Frontal cortex (tissue), 4 donors: ENCODE results near the gene BLZF1. TPM values are rescaled to one million over a fixed set of nuclear protein-coding genes. Genes with fewer than 3 reads are reported as not detected.
"Not testable (repeated sequence)": the region's sequence is repeated elsewhere in the genome, so short reads cannot be mapped to it uniquely, and the experiment has no call there.

Experiments
- DNase-seq, 2 donors: peaks; one replicate each; pipeline ENCODE4 v3.0.0; 2012; ENCODE audit warnings: low spot score in 2 of 2
- FAIRE-seq: peaks from 2 replicates; lab custom pipeline; 2012; peaks lifted over from hg19 to GRCh38; lab: Jason Lieb, UNC
- total RNA-seq: library from RNA; depleted of rRNA; stranded (reverse); fragments of >200 nt; gene quantifications from one replicate; pipeline ENCODE4 v1.2.3, GENCODE V29; 2014
- donor health status: control.
- donor health status: control.
- donor health status: control.

Gene BLZF1, protein sequence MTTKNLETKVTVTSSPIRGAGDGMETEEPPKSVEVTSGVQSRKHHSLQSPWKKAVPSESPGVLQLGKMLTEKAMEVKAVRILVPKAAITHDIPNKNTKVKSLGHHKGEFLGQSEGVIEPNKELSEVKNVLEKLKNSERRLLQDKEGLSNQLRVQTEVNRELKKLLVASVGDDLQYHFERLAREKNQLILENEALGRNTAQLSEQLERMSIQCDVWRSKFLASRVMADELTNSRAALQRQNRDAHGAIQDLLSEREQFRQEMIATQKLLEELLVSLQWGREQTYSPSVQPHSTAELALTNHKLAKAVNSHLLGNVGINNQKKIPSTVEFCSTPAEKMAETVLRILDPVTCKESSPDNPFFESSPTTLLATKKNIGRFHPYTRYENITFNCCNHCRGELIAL
- 24.9 TPM for total RNA-seq

DNA sequence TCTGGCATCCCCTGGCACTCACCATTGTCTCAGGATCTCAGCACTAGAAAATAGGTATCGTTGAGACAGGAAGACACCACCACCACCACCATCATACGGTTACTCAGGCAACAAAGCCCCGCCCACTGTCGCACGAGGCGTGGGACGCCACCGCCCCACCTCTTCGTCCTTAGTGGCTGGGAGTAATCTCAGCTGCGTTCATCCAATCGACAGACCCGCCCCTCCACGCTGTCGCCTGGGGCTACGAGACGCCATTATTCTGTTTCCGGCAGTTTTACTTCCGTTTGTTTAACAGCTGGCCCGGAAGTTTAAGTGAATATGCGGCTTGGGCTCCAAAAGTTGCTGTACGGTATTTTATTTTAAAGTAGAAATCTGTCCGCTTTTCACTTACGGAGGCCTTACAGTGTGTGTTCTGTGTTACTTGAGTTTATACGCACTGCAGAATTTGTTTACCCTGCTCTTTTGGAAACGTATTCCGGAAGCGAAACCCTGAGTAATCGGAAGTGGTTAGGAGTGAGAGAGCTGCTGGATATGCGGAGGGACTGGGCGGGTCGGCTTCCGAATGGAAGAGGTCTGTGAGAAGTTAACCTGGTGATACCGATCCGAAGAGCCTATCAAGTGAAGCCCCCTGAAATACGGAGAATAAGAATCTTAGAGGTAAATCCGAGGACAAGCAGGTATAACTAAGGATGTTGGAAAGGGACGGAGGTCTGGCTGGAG, at the start of gene BLZF1, which contains the start of gene NME7:
TSS of gene BLZF1 (plus strand) at position 510 of the 720 bp plus-strand sequence. CDS start 1,328 bp downstream, outside the sequence.
TSS of gene NME7 (minus strand) at position 112 of the 720 bp plus-strand sequence. CDS start at position 25, 87 bp downstream.
- peak; percentile 60 to 79 for DNase-seq
- FAIRE-seq: peak; percentile 92

DNA sequence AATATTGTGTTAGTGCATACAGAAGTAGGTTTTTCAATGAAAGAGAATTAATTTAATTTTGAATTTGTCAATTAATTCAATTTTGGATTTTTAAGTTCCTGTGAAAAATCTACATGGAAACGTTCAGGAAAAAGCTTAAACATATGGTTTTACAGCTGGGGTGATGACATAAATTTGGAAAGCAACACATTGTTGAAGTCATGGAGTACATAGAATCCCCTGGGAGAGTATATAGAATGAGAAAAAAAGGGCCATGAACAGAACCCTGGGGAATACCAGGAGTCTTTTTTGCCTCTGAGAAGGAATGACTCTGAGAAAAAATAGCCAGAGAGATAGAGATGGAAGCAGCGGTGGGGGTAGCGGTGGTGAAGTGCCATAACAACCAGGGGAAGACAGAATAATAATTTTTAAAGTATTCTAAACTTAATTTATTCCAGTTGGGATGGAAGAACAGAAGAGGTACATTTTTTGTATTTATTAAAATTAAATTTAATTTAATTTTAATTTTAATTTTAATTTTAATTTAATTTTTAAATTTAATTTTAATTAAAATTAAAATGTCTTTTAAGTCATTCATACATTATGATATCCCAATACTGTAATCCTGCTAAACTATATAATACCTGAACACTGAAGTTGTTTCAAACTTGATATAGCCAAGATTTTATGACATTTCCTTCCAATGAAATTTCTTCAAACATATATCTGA, 49.3 kb upstream of the BLZF1 start:
- DNase-seq (no peak), FAIRE-seq (peak; percentile 90)

DNA sequence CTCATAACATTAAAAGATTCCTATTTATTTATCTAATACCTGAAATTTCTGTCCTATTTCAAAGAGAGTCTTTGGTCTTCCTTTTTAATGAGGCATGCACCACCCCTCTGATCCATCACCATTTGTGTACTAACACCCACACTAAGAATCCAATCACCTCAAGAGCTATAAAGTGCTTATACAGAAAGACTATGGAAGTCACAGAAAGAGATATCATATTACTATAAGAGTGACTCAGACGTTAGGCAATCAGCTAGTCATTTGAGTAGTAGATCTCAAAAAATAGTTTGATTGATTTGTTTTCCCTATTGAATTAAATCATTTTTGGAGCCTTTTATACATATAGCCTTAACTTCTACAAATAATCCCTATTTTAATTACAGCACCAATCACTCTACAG, 46.5 kb upstream of the BLZF1 start:
- DNase-seq: no peak
- no peak for FAIRE-seq

DNA sequence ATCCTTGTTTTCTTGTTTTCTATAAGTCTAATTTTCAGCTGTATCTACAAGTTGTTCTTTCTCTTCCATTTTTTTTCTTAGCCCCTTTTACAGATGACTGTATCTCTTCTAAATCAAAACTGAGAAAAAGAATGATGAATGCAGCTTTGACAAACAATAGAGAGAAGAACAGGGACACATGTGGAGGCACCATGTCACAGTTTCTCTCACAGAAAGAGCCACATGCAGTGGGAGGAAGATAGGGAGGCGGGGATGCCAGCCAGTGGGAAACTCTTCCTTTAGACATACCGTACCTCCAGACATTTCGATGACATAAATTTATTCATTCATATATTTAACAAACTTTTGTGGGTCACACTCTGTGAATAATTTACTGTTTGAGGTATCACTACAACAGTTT, 45.9 kb upstream of the BLZF1 start:
- DNase-seq (no peak), FAIRE-seq (no peak)

DNA sequence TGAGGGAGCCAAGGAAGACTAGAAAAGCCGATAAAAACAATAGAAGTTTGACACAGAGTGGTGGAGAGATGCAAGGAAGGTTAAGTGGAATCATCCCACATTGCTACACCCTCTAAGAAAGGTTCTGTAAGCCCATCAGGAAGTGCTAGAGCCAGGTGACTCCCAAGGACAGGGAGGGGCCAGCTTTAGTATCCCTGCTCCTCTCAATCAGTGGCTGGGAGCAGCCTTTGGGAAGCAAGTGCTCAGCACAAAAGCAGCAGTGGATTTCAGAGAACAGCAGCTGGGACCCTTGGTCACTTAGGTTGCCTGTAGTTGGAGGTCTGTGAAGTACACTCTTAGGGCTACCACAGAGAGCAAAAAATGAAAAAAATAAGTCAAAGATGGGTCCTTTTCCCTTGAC, 42.9 kb upstream of the BLZF1 start:
- FAIRE-seq: no peak
- no peak for DNase-seq

DNA sequence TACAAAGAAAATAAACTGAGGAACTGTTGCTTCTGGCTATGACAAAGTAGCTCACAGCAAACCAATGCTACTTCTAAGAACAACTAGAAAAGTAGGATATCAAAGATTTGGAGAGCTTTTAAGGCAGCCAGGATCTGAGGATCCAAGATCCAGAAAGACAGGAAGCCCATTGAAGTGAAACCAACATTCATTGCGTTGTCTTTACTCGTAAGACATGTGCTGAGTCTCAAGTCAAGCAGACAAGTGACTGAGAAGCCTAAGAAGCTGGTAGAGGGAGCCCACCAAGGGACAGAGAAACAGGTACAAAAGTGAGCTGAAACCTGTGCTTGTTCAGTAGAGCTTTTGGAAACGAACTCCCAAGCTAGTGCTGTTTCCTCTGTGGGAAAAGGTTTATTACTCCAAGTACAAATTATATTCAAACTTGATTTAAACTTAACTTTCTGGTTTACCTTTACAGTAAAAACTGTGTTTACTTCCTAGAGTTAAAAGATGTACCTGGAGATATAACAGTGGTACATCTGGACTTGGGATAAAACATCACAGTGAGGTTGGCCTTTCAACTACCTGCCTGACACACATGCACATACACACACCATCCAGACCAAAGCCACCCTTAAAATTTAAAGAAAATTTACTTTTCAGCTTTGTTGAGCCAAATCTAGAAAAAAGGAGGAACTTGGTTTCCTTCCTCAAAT, 41.6 kb upstream of the BLZF1 start:
- no peak for FAIRE-seq

DNA sequence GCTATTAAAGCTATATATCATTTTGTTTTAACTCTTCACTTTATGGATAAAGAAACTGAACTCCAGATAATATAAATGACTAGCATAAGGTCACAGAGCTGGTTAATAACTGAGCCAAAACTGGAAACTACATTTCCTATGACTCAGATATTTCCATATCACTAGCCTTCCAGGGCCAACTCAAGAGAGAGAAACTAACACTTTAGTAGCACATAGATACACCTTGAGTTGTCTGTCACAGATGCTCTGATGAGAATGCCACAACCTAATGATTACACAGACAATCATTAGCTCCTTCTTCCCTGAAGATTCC, 41.1 kb upstream of the BLZF1 start:
- DNase-seq (no peak), FAIRE-seq (no peak)

More for the DNA sequence above, 41.6 kb upstream of the BLZF1 start:
- no peak for DNase-seq

DNA sequence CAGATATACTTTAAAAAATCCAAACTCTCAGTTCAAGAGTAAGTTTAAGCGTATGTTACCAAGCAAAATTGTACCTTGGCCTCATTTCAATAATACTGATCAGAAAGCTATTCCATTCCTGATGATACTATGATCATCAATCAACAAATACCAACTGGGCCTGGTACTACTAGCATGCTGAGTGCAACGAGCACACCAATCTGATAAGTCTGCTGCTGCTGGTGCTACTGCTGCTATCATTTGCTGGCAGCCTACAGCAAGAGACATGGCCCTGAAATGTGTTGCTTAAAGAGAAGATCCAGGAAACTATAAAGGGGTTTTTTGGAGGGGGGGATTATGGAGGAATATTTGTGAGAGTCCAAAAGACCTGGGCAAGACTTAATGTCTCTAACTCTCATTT, 40.1 kb upstream of the BLZF1 start:
- DNase-seq: no peak
- FAIRE-seq: no peak

DNA sequence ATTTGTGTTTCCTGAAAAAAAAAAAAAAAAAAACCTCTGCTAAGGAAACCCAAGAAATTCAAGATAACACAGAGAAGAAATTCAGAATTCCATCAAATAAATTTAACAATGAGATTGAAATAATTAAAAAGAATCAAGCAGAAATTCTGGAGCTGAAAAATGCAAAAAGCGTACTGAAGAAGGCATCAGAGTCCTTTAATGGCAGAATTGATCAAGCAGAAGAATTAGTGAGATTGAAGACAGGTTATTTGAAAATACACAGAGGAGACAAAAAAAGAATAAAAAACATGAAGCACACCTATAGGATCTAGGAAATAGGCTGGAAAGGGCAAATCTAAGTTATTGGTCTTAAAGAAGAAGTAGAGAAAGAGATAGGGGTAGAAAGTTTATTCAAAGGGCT, 38.6 kb upstream of the BLZF1 start:
- peak; percentile 69 for FAIRE-seq
- no peak for DNase-seq

DNA sequence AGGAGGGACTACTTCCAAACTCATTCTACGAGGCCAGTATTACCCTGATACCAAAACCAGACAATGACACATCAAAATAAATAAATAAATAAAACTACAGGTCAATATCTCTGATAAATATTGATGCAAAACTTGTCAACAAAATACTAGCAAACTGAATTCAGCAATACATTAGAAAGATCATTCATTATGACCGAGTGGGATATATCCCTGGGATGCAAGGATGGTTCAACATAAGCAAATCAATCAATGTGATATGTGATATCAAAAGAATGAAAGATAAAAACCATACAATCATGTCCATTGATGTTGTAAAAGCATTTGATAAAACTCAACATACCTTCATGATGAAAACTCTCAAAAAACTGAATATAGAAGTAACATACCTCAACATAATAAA, 37.1 kb upstream of the BLZF1 start:
- FAIRE-seq (no peak), DNase-seq (no peak)

DNA sequence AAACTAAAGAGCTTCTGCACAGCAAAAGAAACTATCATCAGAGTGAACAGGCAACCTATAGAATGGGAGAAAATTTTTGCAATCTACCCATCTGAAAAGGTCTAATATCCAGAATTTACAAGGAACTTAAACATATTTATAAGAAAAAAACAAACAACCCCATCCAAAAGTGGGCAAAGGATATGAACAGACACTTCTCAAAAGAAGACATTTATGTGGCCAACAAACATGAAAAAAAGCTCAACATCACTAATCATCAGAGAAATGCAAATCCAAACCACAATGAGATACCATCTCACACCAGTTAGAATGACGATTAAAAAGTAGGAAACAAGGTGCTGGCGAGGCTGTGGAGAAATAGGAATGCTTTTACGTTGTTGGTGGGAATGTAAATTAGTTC, 33.3 kb upstream of the BLZF1 start:
- not testable (repeated sequence) for DNase-seq, FAIRE-seq

DNA sequence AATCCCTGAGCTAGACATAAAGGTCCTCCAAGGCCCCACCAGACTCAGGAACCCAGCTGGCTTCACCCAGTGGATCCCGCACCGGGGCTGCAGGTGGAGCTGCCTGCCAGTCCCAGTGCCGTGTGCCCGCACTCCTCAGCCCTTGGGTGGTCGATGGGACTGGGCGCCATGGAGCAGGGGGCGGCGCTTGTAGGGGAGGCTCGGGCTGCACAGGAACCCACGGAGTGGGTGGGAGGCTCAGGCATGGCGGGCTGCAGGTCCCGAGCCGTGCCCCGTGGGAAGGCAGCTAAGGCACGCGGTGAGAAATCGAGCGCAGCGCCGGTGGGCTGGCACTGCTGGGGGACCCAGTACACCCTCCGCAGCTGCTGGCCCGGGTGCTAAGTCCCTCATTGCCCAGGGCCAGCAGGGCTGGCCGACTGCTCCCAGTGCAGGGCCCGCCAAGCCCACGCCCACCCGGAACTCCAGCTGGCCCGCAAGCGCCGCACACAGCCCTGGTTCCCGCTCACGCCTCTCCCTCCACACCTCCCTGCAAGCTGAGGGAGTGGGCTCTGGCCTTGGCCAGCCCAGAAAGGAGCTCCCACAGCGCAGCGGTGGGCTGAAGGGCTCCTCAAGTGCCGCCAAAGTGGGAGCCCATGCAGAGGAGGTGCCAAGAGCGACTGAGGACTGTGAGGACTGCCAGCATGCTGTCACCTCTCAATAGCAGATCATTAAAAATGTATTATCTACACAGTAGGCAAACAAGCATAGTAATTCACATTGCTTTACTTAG, 30.9 kb upstream of the BLZF1 start:
- not testable (repeated sequence) for FAIRE-seq, DNase-seq

DNA sequence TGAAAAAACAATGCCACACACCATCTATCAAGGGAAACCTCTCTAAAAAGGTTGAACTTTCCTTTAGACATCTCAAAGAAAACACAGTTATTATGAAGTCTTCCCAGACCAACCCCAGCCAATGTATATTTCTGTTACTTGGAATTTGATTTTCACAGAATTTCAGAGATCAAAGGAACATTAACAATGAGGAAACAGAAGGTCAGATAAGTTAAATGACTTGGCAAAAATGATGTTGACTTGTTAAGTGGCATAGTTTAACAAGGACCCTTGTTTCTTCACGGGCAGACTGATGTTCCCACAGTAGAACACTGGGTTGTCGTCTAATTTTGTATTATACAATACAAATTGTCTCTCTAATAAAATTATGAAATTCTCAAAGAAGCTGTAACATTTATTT, 29.4 kb upstream of the BLZF1 start:
- FAIRE-seq (no peak), DNase-seq (no peak)

DNA sequence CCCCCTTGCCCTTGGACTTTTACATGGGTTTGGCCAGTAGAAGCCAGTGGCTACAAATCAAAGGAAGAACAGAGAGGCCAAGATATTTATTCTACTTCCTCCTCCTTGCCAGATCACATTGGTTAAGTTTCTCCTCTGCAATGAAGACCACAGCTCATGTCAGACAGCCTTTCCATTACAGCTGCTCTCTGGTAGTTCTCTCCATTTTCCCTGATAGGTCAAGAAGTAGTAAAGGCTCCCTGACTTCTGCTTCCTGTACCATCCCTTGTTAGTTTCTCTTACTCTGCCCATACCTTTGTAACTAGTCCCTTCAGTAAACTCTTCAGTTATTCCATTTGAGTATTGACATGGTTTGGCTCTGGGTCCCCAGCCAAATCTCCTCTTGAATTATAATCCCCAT, 28.2 kb upstream of the BLZF1 start:
- no peak for FAIRE-seq
- no peak for DNase-seq

DNA sequence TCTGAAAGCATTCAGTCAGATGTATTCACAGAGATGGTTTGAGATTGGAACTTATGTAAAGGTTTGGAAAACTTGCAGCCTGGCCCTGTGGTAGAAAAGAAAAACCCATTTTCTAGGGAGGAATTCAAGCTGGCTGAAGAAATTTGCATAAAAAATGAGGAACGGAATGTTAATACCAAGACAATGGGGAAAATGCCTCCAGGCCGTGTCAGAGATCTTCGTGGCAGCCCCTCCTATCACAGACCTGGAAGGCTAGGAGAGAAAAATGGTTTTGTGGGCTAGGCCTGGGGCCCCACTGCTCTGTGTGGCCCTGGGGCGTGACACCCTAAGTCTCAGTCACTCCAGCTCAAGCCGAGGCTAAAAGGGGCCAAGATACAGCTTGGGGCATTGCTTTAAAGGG, 27.1 kb upstream of the BLZF1 start:
- FAIRE-seq: no peak
- DNase-seq: no peak

DNA sequence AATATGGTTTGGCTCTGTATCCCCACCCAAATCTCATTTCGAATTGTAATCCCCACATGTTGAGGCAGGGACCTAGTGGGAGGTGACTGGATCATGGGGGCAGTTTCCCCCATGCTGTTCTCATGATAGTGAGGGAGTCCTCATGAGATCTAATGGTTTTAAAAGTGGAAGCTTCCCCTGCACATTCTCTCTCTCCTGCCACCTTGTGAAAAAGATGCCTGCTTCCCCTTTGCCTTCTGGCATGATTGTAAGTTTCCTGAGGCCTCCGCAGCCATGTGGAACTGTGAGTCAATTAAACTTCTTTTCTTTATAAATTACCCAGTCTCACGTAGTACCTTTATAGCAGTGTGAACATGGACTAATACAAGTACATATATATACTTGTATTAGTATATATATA, 25.9 kb upstream of the BLZF1 start:
- FAIRE-seq, DNase-seq: not testable (repeated sequence)

DNA sequence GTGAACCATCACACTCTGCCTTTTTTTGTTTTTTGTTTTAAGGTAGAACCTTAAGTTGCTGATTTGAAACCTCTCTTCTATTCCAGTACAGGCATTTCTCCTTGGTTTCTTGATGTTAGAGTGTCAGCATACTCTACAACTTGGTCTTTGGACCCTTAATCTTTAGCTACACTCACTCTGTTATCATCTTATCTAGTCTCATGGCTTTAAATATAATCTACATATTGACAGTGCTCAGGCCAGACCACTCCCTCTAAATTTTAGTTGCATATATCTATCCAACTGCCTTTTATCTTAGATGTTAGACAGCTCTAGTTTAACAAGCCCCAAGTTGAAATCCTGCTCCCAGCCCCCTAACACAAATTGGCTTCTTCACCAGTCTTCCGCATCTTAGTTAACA, 22.5 kb upstream of the BLZF1 start:
- FAIRE-seq (no peak), DNase-seq (no peak)

DNA sequence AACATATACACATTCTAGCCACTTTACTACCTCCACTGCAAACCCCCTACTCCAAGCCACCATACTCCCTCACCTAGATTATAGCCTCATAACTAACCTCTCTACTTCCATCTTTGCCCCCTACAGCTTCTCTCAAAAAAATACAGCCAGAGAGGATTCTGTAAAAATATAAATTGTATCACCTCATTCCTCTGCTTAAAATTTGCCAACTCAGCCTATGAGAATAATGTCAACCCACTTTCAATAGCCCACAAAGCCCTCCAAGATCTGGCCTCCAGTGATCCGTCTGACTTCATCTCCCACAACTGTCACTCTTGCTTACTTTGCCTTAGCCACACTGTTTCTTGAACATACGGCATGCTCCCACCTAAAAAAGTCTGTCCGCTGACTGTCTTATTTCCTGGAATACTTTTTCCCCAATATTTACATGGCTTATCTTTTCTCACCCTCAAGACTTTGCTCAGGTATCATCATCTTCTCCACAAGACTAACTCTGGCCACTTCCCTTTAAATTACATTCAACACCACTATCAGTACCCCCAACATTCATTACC, 21.9 kb upstream of the BLZF1 start:
- DNase-seq: no peak
- no peak for FAIRE-seq
